DOHH2 (cell line): ENCODE measurements around the gene DENND5B.
A peak's percentile ranks its signal among the peaks of the same experiment; 100 is the strongest.

ENCODE experiments used
- H3F3A ChIP-seq: fragments of 200-600 bp; sonication (generic), shearing (Covaris generic); 2 replicates; pipeline ENCODE4 v1.6.0; 2016; ENCODE audit warnings: antibody characterized with exemption, mild to moderate bottlenecking; ENCODE audit not compliant: control insufficient read depth, insufficient read depth
- H3K27ac ChIP-seq: fragments of 200-600 bp; sonication (generic); 2 replicates; pipeline ENCODE4 v1.5.1; 2014; ENCODE audit warnings: low read depth, mild to moderate bottlenecking, low read length, moderate library complexity
- H3K27me3 ChIP-seq: fragments of 200-600 bp; sonication (generic); 2 replicates; pipeline ENCODE4 v1.6.1; 2014; ENCODE audit warnings: mild to moderate bottlenecking, low read length, mixed read lengths; ENCODE audit not compliant: control insufficient read depth
- H3K36me3 ChIP-seq: fragments of 200-600 bp; sonication (generic); 2 replicates; pipeline ENCODE4 v1.6.1; 2014; ENCODE audit warnings: mild to moderate bottlenecking, low read length, moderate library complexity, mixed read lengths; ENCODE audit not compliant: control insufficient read depth
- H3K4me1 ChIP-seq: fragments of 200-600 bp; sonication (generic); 2 replicates; pipeline ENCODE4 v1.6.1; 2014; ENCODE audit warnings: mild to moderate bottlenecking, low read length, mixed read lengths; ENCODE audit not compliant: control insufficient read depth
- H3K4me2 ChIP-seq: fragments of 200-600 bp; sonication (generic); 2 replicates; pipeline ENCODE4 v1.6.0; 2014; ENCODE audit warnings: mild to moderate bottlenecking, low read length, moderate library complexity
- H3K4me3 ChIP-seq: fragments of 200-600 bp; sonication (generic); 2 replicates; pipeline ENCODE4 v1.5.1; 2014; ENCODE audit warnings: mild to moderate bottlenecking, low read length, mixed read lengths
- H3K79me2 ChIP-seq: fragments of 200-600 bp; sonication (generic); 2 replicates; pipeline ENCODE4 v1.6.1; 2014; ENCODE audit warnings: mild to moderate bottlenecking, low read length, mixed read lengths; ENCODE audit not compliant: control insufficient read depth
- H3K9me2 ChIP-seq: fragments of 200-600 bp; sonication (generic); replicated peaks from 2 replicates; pipeline ENCODE4 v1.6.1; 2014; ENCODE audit warnings: mild to moderate bottlenecking, low read length, mixed read lengths; ENCODE audit not compliant: control insufficient read depth
- H3K9me3 ChIP-seq: fragments of 200-600 bp; sonication (generic); 2 replicates; pipeline ENCODE4 v1.6.1; 2014; ENCODE audit warnings: antibody characterized with exemption, low read length, mixed read lengths; ENCODE audit not compliant: control insufficient read depth, insufficient read depth
- H4K20me1 ChIP-seq: fragments of 200-600 bp; sonication (generic); 2 replicates; pipeline ENCODE4 v1.6.0; 2014; ENCODE audit warnings: low read depth, mild to moderate bottlenecking, antibody characterized with exemption, low read length, moderate library complexity; ENCODE audit not compliant: control insufficient read depth, insufficient read depth
- CTCF ChIP-seq: fragments of 200-600 bp; sonication (generic); IDR thresholded peaks from one replicate; pipeline ENCODE4 v1.5.1; 2014; ENCODE audit warnings: antibody characterized with exemption, mild to moderate bottlenecking, low read depth, low read length; ENCODE audit not compliant: poor library complexity, severe bottlenecking
- EZH2phosphoT487 ChIP-seq: fragments of 200-600 bp; sonication (generic); IDR thresholded peaks from 2 replicates; pipeline ENCODE4 v1.6.1; 2017; ENCODE audit warnings: borderline replicate concordance, mild to moderate bottlenecking, antibody characterized with exemption, low read length, moderate library complexity, mixed read lengths

DENND5B gene

GRCh38 chr12:31631809-31632208 is 40.9 kb upstream of the DENND5B start:
- no peaks in the 10 kb centered on the region for H3K27me3 ChIP-seq
- 0 out of 2 replicates have a peak overlapping the region, but pooled peaks have one; percentile 1 for H3K4me2 ChIP-seq
- no peaks in the 10 kb centered on the region for H3K9me2 ChIP-seq
- no peaks in the 10 kb centered on the region for H3F3A ChIP-seq
- TF ChIP-seq CTCF (no peak), EZH2phosphoT487 (no peak)
- no peaks in the 10 kb centered on the region for H3K79me2 ChIP-seq
- H3K36me3 ChIP-seq: no peaks in the 10 kb centered on the region
- H3K9me3 ChIP-seq: no peaks in the 10 kb centered on the region
- H4K20me1 ChIP-seq: no peaks in the 10 kb centered on the region
- peaks cover 60% of the 10 kb centered on the region for H3K4me1 ChIP-seq
- no peak overlapping the region for H3K27ac ChIP-seq
- H3K4me3 ChIP-seq: no peak overlapping the region

GRCh38 chr12:31631023-31631724 is 40.2 kb upstream of the DENND5B start:
- Histone ChIP-seq H3K27ac (no peak overlapping the region), H3K4me2 (0 out of 2 replicates have a peak overlapping the region, but pooled peaks have one; percentile 1)

GRCh38 chr12:31629756-31630732 is 39.1 kb upstream of the DENND5B start:
- Histone ChIP-seq H4K20me1 (no peaks in the 10 kb centered on the region), H3K4me3 (no peak overlapping the region), H3K27ac (no peak overlapping the region), H3K79me2 (no peaks in the 10 kb centered on the region), H3K4me2 (peak overlapping the region; percentile 2; the same call in 1 of the 2 replicates), H3K4me1 (peaks cover 48% of the 10 kb centered on the region), H3K36me3 (no peaks in the 10 kb centered on the region), H3K9me3 (no peaks in the 10 kb centered on the region), H3K27me3 (no peaks in the 10 kb centered on the region), H3K9me2 (no peaks in the 10 kb centered on the region), H3F3A (no peaks in the 10 kb centered on the region)
- no peak for TF ChIP-seq EZH2phosphoT487
- no peak for TF ChIP-seq CTCF

More at GRCh38 chr12:31631023-31631724, 40.2 kb upstream of the DENND5B start:
- Histone ChIP-seq H3K27me3 (no peaks in the 10 kb centered on the region), H3K9me3 (no peaks in the 10 kb centered on the region), H3K79me2 (no peaks in the 10 kb centered on the region), H3F3A (no peaks in the 10 kb centered on the region), H4K20me1 (no peaks in the 10 kb centered on the region), H3K9me2 (no peaks in the 10 kb centered on the region), H3K36me3 (no peaks in the 10 kb centered on the region), H3K4me3 (no peak overlapping the region), H3K4me1 (peaks cover 54% of the 10 kb centered on the region)
- TF ChIP-seq EZH2phosphoT487 (no peak), CTCF (no peak)
